Measurements from ENCODE around the gene CDRT4.

CDRT4 gene

DNA sequence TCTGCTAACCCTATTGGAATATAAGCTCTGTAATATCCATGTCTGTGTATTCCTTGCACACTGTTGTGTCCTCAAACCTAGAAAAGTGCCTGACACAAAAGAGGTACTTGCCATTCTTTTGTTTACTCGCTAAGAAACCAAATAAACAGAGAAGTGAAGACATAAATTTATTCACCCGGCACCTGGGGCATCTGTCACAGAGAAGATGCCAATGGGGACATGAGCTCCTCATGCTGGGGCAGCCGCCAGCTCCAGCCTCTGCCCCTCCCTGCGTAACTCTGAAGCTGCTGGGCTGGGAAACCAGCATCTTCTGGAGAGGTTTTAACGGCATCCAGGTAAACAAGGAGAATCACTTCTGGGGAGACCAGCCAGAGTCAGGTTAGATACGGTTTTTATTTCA, 15.1 kb upstream of the CDRT4 start:
- TF ChIP-seq, protein P1, sequence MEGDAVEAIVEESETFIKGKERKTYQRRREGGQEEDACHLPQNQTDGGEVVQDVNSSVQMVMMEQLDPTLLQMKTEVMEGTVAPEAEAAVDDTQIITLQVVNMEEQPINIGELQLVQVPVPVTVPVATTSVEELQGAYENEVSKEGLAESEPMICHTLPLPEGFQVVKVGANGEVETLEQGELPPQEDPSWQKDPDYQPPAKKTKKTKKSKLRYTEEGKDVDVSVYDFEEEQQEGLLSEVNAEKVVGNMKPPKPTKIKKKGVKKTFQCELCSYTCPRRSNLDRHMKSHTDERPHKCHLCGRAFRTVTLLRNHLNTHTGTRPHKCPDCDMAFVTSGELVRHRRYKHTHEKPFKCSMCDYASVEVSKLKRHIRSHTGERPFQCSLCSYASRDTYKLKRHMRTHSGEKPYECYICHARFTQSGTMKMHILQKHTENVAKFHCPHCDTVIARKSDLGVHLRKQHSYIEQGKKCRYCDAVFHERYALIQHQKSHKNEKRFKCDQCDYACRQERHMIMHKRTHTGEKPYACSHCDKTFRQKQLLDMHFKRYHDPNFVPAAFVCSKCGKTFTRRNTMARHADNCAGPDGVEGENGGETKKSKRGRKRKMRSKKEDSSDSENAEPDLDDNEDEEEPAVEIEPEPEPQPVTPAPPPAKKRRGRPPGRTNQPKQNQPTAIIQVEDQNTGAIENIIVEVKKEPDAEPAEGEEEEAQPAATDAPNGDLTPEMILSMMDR (conservative IDR thresholded peaks at IDR 0.05; ENCODE audit: low read depth, low read length) = no peak
- DNase-seq (ENCODE audit: low read depth) = no peak
- H3K4me3 ChIP-seq (ENCODE audit: low read length) = no peak overlapping the region

DNA sequence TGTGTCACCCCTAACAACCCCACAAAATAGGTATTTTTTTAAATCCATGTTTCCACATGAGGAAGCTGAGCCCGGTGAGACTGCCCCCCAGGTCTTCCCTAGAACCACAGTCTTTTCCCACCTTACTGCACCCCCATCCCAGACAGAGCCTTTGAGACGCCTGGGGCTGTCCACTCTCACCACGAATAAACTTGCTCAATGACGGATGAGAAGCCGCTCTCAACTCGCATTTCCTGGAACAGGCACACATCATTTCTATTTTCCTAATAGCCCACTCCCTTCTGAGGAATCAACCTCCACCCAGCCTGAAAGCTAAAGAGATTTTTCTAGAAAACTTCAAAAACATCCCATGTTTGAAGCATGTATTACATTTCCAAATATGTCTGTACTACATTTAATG, 14.1 kb upstream of the CDRT4 start:
- TF ChIP-seq, protein P1 (conservative IDR thresholded peaks at IDR 0.05; ENCODE audit: low read depth, low read length) = no peak
- DNase-seq (ENCODE audit: low read depth) = no peak
- no peak overlapping the region for H3K4me3 ChIP-seq (ENCODE audit: low read length)

DNA sequence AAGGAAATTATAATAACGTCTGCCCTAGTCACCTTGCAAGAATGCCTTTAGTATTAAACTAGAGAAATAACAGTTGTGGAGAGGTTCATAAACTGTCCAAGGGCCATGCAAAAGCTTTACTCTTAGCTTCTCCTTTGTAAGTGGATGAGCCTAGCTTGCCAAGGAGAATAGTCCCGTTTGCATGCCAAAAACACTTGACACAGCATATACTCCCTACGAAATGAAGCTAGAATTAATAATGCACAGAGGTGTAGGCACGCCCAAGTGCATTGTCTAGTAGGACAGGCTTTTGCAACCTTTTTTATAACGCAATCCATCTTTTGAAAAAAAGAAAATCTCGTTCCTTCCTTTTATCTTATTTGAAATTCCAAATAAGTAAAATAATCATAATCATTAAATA, 12.8 kb upstream of the CDRT4 start:
- DNase-seq (ENCODE audit: low read depth) = no peak
- TF ChIP-seq, protein P1 (conservative IDR thresholded peaks at IDR 0.05; ENCODE audit: low read depth, low read length) = no peak
- no peak overlapping the region for H3K4me3 ChIP-seq (ENCODE audit: low read length)

DNA sequence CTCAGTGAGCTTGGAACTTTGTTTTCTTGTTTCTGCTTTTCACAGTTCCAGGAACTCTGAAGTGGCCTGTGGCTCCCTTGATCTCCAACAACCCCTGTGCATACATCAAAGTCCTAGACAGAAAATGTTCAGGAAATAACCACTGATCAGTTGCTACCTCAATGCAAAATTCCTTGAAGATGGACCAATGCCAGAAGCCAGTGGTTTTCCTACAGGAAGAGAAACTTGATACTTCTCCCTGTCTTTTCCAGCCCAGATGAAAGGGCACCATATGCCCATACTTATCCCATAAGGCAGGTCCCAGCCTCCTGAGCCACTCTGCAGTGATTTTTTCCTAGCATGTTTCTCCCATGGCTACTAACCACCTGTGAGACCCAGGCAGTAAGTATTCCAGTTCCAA, 12.3 kb upstream of the CDRT4 start:
- no peak overlapping the region for H3K4me3 ChIP-seq (ENCODE audit: low read length)
- TF ChIP-seq, protein P1 (conservative IDR thresholded peaks at IDR 0.05; ENCODE audit: low read depth, low read length) = no peak
- no peak for DNase-seq (ENCODE audit: low read depth)

DNA sequence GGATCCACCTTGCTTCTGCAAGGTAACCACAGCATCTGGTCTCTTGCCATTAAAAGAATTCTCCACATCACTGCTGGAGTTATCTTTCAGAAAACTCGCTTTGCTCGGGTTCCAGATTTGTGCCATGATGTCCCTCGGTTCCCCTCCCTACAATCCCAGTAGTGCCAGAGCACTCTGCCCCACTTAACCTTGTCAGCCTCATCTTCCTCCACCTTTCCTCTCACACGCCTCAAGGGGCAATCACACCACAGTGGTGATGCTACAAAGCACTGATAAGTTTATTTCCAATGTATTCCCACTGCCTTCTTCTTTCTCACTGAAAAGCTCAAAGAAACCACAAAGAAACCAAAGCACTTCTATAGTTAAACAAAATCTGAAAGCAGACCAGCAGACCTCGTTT, 11.4 kb upstream of the CDRT4 start:
- H3K4me3 ChIP-seq (ENCODE audit: low read length) = no peak overlapping the region
- no peak for DNase-seq (ENCODE audit: low read depth)
- TF ChIP-seq, protein P1 (conservative IDR thresholded peaks at IDR 0.05; ENCODE audit: low read depth, low read length) = no peak

DNA sequence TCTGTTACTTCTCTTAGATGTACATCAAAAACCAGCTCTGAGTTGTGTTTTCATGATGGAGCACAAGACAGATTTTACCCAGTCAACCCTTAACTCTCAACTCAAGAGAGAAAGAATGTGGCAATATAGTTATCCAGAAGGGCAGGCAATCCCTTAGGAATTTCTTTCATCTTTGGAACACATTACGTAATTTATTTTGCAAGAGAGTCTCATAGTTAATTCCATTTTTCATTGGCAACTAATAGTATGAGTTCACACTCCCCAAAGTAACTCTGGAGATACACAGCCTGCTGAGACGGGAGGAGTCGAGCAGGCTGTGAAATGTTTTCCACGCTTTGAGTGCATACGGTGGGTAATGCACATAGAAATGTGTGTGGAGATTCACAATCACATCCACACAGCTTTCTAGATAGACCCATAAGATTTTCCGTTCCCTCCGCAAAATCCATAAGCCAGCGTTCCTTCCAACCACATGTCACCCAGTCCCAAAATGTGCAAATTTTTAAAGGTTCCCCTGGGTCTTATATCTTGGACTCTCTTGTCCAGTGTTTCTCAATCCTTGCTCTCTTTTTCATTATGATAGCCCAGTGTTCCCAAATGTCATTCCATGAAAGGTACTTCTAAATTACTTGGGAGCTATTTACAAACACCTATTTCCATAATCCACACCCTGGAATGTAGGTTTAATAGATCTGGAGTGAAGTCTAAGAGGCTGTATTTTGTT, 8.4 kb upstream of the CDRT4 start:
- TF ChIP-seq, protein P1 (conservative IDR thresholded peaks at IDR 0.05; ENCODE audit: low read depth, low read length) = no peak
- DNase-seq (ENCODE audit: low read depth) = peak; percentile 74

DNA sequence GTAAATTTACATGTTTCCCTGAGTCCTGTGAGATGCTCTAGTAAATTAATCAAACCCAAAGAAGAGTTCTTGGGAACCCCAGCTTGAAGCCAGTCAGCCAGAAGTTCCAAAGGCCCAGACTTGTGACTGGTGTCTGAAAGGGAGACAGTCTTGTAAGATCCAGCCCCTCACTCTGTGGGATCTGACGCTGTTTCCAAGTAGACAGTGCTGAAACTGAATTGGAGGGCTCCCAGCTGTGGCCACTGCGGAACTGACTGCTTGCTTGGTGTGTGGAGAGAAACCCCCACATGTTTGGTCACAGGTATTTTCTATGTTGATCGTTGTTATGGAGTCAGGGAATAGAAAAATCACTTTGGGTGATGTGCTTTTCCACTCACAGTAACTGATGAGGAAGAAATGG, 5.5 kb upstream of the CDRT4 start:
- no peak overlapping the region for H3K4me3 ChIP-seq (ENCODE audit: low read length)
- TF ChIP-seq, protein P1 (conservative IDR thresholded peaks at IDR 0.05; ENCODE audit: low read depth, low read length) = no peak
- no peak for DNase-seq (ENCODE audit: low read depth)

More for the DNA sequence above, 8.4 kb upstream of the CDRT4 start:
- no peak overlapping the region for H3K4me3 ChIP-seq (ENCODE audit: low read length)

Measured in retinal pigment epithelial cell (primary cell).